Stimulated activated CD4-positive, alpha-beta T cell treated with anti-CD3 and anti-CD28 coated beads, Interleukin-12 subunit alpha, Interleukin-12 subunit beta, amount 100 ng/mL, for 4 hours (primary cell): Measurements from ENCODE around the gene EIF4E3.

ENCODE experiments used
- DNase-seq: peaks from one replicate; pipeline ENCODE4 v3.0.0-alpha.2; 2020

Gene EIF4E3

GRCh38 chr3:71641674-71642073 lies 83.5 kb downstream of the EIF4E3 start:
- DNase-seq, result no peak

- DNase-seq, result no peak
Measured at GRCh38 chr3:71640331-71640983, 84.7 kb downstream of the EIF4E3 start.

GRCh38 chr3:71636482-71636881 lies 88.7 kb downstream of the EIF4E3 start:
- DNase-seq, result no peak

- no peak for DNase-seq
Measured at GRCh38 chr3:71636001-71636400, 89.2 kb downstream of the EIF4E3 start.

- DNase-seq, result no peak
Measured at GRCh38 chr3:71634671-71635070, 90.5 kb downstream of the EIF4E3 start.

- no peak for DNase-seq
Measured at GRCh38 chr3:71629711-71630110, 95.5 kb downstream of the EIF4E3 start.

GRCh38 chr3:71629289-71629688 lies 95.9 kb downstream of the EIF4E3 start:
- no peak for DNase-seq

GRCh38 chr3:71628522-71628921 lies 96.7 kb downstream of the EIF4E3 start:
- DNase-seq, result no peak

GRCh38 chr3:71625676-71626075 lies 99.5 kb downstream of the EIF4E3 start:
- DNase-seq, result no peak
